ENCODE data around the gene CEACAM16.
A peak's percentile ranks its signal among the peaks of the same experiment; 100 is the strongest.

Gene CEACAM16

GRCh38 chr19:44752816-44753625, 54.1 kb downstream of the CEACAM16 start:
- DNase-seq = peak in 41 of 42 donors; percentile 25 to 84 (median 56)
- intact Hi-C loops (cut with DNase I) = no loop called here

DNA sequence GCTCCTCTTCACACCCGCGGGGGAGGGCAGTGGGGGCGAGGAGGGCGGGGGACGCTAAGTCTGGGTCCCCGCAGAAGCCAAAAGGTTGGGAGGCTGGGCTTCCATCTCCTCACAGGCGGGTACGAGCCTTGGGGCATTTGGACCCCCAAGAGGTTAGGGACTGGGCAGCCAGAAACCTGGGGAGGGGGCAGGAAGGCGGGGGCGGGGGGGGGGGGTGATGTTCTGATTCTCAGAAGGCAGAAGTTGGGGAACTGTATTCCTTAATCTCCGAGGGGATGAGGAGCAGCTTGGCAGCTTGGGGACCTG, 54.6 kb downstream of the CEACAM16 start:
- intact Hi-C loops (cut with DNase I) = no loop called here
- DNase-seq = no peak

DNA sequence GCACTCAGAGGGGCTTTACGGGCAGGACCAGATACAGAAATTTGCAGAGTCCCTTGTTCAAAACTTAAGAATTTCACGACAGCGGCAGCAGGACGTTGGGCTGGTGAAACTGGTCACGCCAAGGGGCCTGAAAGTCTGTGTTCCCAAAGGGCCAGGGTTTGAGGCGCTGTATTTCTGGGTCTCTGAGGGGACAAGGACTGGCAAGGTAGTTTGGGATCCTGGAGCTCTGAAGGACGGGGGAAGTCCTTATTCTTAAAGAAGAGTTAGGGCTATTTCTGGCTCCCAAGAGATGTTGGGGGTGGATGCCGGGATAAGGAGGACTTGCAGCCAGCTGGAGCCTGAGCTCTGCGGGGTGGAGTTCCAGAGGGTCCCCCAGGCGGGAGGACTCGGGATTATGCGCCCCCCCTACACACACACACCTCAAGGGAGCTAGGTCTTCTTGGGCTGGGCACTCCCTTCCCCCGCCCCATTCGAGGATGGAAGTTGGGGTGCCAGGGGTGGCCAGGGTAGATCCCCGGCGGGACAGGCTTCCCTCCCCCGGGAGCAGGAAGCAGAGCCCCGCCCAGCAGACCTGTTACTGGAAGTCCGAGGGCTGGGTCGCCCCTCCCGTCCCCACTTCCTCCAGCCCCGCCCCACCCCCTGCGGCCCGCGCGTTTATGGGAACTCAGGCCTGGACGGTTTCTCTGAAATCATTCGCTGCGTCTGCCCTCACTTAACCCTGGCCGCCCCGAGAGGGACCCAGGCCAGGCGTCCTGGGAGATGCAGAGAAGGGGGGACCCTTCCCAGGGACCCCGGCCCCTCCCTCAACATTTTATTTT, 55.2 kb downstream of the CEACAM16 start:
- peak in 33 of 42 donors; percentile 14 to 72 (median 43) for DNase-seq
- intact Hi-C loops (cut with DNase I) = no loop called here

GRCh38 chr19:44754750-44755080, 55.8 kb downstream of the CEACAM16 start:
- no peak for DNase-seq
- intact Hi-C loops (cut with DNase I) = no loop called here

GRCh38 chr19:44755219-44755618, 56.3 kb downstream of the CEACAM16 start:
- no peak for DNase-seq
- intact Hi-C loops (cut with DNase I) = no loop called here

DNA sequence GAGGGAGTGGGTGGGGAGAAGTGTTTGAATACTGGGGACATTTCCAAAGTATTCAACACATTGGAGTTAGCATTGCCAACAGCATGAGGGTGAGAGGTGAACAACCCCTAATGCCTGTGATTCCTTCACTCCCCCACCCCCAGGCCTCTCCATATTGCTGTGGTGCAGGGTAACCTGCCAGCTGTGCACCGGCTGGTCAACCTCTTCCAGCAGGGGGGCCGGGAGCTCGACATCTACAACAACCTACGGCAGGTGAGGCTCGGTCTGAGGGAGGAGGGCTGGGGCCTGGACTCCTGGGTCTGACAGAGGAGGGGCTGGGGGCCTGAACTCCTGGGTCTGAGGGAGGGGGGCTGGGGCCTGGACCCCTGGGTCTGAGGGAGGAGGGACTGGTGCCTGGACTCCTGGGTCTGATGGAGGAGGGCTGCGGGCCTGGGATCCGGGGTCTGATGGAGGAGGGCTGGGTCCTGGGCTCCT, 57.2 kb downstream of the CEACAM16 start:
- no peak for DNase-seq
- intact Hi-C loops (cut with DNase I) = no loop called here

DNA sequence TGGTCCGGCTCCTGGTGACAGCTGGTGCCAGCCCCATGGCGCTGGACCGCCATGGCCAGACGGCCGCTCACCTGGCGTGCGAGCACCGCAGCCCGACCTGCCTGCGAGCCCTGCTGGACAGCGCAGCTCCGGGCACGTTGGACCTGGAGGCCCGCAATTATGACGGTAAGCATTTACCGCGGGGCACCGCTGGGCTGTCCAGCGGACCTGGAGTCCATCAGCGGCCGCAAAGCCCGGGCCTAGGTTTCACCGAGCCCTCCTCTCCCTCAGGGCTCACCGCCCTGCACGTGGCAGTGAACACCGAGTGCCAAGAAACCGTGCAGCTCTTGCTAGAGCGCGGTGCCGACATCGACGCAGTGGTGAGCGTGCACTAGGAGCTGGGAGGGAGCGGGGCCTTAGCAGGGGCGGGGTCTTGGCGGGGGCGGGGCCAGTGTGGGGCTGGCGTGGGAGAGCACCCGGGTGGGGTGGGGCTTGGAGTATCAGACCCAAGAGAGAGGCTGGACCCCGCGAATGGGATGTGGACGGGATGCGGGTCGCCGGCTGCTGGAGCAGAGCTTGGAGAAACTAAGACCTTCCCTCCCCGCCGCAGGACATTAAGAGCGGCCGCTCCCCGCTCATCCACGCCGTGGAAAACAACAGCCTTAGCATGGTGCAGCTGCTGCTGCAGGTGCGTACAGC, 58.2 kb downstream of the CEACAM16 start:
- intact Hi-C loops (cut with DNase I) = no loop called here
- peak in 2 of 42 donors; percentile 18 to 50 for DNase-seq

DNA sequence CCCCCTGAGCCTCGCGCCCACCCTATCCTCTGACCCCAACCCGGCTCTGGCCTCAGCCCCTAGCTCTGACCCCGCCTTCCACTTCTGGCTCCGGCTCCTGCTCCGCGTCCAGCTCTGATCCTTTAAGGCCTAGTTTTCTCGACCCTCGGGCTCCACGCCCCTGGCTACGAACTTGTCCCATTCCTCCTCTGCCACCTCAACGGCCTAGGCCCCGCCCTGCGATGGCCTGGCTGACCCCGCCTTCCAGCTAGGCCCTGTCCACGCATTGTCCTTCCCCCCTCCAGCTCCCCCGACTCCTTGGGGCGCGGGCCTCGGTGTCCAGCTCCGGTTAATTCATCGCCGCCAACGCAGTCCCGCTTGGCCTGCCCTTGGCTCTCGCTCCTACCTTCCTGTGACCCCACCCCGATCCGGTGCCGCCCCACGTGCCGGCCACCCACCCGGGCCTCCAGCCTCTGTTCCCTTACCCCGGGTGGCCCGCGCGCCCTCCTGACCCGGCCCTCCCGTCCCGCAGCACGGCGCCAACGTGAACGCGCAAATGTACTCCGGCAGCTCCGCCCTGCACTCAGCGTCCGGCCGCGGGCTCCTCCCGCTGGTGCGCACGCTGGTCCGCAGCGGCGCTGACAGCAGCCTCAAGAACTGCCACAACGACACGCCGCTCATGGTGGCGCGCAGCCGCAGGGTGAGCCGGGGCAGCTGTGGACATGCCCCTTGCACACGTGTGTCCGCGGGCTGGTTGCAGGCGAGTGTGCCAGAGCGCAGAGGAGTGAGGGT, 59.0 kb downstream of the CEACAM16 start:
- DNase-seq = peak in 25 of 42 donors; percentile 13 to 54 (median 33)

GRCh38 chr19:44758596-44758995, 59.6 kb downstream of the CEACAM16 start:
- no peak for DNase-seq

More for the DNA sequence above, 59.0 kb downstream of the CEACAM16 start:
- intact Hi-C loops (cut with DNase I) = no loop called here

GRCh38 chr19:44759083-44759804, 60.3 kb downstream of the CEACAM16 start:
- intact Hi-C loops (cut with DNase I) = no loop called here

More at GRCh38 chr19:44758596-44758995, 59.6 kb downstream of the CEACAM16 start:
- intact Hi-C loops (cut with DNase I) = no loop called here

More at GRCh38 chr19:44759083-44759804, 60.3 kb downstream of the CEACAM16 start:
- no peak for DNase-seq
